ENCODE measurements around the gene MCTP1. TPM values are rescaled to one million over a fixed set of nuclear protein-coding genes. Genes with fewer than 3 reads are reported as not detected.

Gene MCTP1
- total RNA-seq, 3 donors from 2014 or later: 22.8 to 57.8 (median 24.3) TPM

DNA sequence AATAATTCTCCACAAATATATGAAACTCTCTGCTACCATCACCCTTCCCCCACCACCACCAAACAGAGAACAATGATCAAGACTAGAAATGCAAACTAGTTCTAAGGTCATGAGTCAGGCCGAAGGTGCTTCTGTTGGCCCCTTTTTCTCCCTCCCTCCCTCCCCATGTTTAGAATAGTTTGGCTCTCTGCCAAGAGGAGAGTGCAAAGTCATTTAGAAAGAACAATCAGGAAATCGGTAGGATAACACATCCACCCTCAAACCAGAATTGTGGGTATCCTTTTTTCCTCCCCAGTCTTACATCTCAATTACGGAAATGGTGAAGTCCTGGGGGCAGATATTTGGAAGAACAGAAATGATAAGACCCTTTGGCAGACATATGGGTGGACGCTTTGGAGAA lies 496.4 kb downstream of the MCTP1 start:
- Histone ChIP-seq H3K4me3 (no peak overlapping the region), H3K9me3 (no peaks in the 10 kb centered on the region), H3K36me3 (no peaks in the 10 kb centered on the region), H3K4me1 (no peaks in the 10 kb centered on the region), H3K27me3 (no peaks in the 10 kb centered on the region), H3K27ac (no peak overlapping the region)
- intact Hi-C loops (cut with DNase I; ENCODE audit: low total_unique reads): no loop called here
- no peak for DNase-seq (ENCODE audit: low spot score in 2 of 2)
- TF ChIP-seq, protein P1, sequence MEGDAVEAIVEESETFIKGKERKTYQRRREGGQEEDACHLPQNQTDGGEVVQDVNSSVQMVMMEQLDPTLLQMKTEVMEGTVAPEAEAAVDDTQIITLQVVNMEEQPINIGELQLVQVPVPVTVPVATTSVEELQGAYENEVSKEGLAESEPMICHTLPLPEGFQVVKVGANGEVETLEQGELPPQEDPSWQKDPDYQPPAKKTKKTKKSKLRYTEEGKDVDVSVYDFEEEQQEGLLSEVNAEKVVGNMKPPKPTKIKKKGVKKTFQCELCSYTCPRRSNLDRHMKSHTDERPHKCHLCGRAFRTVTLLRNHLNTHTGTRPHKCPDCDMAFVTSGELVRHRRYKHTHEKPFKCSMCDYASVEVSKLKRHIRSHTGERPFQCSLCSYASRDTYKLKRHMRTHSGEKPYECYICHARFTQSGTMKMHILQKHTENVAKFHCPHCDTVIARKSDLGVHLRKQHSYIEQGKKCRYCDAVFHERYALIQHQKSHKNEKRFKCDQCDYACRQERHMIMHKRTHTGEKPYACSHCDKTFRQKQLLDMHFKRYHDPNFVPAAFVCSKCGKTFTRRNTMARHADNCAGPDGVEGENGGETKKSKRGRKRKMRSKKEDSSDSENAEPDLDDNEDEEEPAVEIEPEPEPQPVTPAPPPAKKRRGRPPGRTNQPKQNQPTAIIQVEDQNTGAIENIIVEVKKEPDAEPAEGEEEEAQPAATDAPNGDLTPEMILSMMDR (IDR thresholded peaks at IDR 0.05): no peak
- TF ChIP-seq POLR2AphosphoS5 (IDR thresholded peaks at IDR 0.05) (no peak), POLR2A (IDR thresholded peaks at IDR 0.05) (no peak)

DNA sequence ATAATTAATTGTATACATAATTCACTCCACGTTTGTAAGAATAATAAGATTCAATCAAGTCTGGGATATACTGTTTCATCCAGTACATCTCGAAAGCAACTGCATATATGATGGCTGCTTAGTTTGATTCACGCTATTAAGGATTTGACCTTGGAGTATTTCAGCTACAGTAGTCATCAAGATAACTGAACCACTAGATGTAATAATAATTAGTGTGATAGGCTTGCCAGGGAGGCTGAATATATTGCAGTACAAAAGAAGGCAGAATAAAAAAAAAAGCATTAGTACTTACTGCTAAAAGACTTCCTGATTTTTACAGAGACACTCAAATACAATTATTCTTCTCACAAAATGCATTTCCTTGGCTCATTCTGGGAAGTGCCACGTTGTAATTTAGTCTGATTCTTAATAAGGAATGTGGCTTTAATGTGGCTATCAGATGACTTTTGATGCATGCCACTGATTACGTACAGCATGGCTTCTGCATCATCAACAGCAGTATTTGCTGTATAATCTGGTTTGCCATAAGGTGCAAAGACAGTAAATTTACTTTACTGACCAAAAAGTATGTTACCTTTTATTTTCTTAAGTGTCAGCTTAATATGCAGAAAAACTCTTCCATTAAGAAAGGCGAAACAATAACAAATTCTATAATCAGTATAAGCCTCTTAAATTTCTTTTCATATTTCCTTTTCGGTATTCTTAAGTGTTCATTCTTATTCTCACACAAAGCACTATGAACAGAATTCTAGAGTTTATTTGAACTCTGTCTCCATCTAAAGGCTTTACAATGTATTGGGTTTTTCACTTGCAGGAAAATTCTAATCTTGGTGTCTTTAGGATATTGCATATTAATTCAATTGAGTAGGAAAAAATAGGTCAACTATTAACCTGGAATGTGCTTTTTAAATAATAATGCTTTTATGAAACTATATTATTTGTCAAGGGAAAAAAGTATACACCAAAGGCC lies 500.1 kb downstream of the MCTP1 start:
- Histone ChIP-seq H3K9me3 (no peaks in the 10 kb centered on the region), H3K27me3 (no peaks in the 10 kb centered on the region), H3K27ac (no peak overlapping the region), H3K4me1 (no peaks in the 10 kb centered on the region), H3K36me3 (no peaks in the 10 kb centered on the region), H3K4me3 (no peak overlapping the region)
- no peak for DNase-seq (ENCODE audit: low spot score in 2 of 2)
- intact Hi-C loops (cut with DNase I; ENCODE audit: low total_unique reads): no loop called here
- no peak for TF ChIP-seq POLR2AphosphoS5 (IDR thresholded peaks at IDR 0.05)
- TF ChIP-seq POLR2A (IDR thresholded peaks at IDR 0.05): no peak
- TF ChIP-seq, protein P1 (IDR thresholded peaks at IDR 0.05): no peak

DNA sequence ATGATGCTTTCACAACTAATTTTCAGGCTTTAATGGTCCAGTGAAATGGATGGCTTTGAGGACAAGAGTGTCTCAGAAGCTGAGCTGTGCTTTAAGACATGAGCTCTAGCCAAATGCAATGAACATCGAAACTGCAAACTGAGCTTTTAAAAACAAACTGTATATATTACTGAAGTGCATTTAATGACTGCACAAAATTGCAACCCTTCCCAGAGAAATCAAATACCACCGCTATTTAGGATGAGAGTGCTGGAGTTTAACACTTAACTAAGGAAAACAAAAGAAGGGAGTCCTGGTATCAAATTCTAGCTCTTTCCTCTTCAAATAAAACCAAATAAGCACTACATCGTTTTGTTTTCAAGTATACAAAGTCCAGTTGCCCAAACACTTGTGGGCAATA lies 502.5 kb downstream of the MCTP1 start:
- no peak for TF ChIP-seq POLR2AphosphoS5 (IDR thresholded peaks at IDR 0.05)
- TF ChIP-seq, protein P1 (IDR thresholded peaks at IDR 0.05): no peak
- TF ChIP-seq POLR2A (IDR thresholded peaks at IDR 0.05): no peak
- no peaks in the 10 kb centered on the region for H3K4me1 ChIP-seq
- H3K9me3 ChIP-seq: no peaks in the 10 kb centered on the region
- no peak overlapping the region for H3K27ac ChIP-seq
- H3K27me3 ChIP-seq: no peaks in the 10 kb centered on the region
- no peak overlapping the region for H3K4me3 ChIP-seq
- DNase-seq (ENCODE audit: low spot score in 2 of 2): no peak
- intact Hi-C loops (cut with DNase I; ENCODE audit: low total_unique reads): no loop called here
- H3K36me3 ChIP-seq: no peaks in the 10 kb centered on the region

DNA sequence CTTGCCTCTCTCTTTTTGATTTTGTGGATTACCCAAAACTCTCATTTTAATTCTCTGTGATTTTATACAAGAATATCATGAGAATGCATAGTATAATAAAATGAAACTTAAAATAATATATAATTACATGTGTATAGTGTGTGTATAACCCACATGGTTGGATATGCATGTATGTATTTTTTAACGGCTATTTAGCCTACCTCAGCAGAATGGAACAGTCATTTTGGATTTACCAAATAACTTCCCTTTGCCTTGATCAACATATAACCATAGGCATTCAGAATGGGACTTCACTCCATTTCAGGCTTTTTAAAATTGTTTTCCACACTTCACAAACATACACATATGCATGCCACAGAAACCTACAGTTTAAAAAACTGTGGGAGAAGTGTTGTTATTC lies 505.2 kb downstream of the MCTP1 start:
- no peaks in the 10 kb centered on the region for H3K9me3 ChIP-seq
- H3K27ac ChIP-seq: no peak overlapping the region
- H3K27me3 ChIP-seq: no peaks in the 10 kb centered on the region
- intact Hi-C loops (cut with DNase I; ENCODE audit: low total_unique reads): loop anchor here (10.0 kb wide), 1 partner anchor 295 kb away; no protein-coding TSS in a partner anchor
- H3K36me3 ChIP-seq: no peaks in the 10 kb centered on the region
- H3K4me1 ChIP-seq: no peaks in the 10 kb centered on the region
- DNase-seq (ENCODE audit: low spot score in 2 of 2): no peak
- TF ChIP-seq POLR2AphosphoS5 (IDR thresholded peaks at IDR 0.05) (no peak), POLR2A (IDR thresholded peaks at IDR 0.05) (no peak)
- TF ChIP-seq, protein P1 (IDR thresholded peaks at IDR 0.05): no peak
- H3K4me3 ChIP-seq: no peak overlapping the region

DNA sequence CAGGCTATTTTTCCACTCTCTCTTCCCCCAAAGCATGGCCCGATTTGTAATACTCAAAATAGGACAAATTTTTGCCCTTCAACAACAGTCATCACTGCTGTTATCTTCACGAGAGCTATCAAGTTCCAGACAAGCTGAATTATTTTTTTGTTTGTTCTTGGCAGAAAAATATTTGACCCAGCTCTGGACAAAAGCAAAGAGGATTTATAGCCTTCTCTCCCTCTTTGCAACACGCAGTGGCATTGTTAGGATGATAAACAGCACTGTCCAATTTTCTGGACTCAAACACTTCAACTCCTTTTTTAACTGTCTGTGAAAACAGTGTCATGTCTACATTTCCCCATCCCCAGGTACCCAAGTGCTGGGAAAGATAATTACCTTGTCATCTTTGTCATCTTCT lies 506.2 kb downstream of the MCTP1 start:
- H3K4me3 ChIP-seq: no peak overlapping the region
- H3K36me3 ChIP-seq: no peaks in the 10 kb centered on the region
- intact Hi-C loops (cut with DNase I; ENCODE audit: low total_unique reads): loop anchor here (10.0 kb wide), 1 partner anchor 296 kb away; no protein-coding TSS in a partner anchor
- H3K27me3 ChIP-seq: no peaks in the 10 kb centered on the region
- TF ChIP-seq, protein P1 (IDR thresholded peaks at IDR 0.05): no peak
- H3K27ac ChIP-seq: no peak overlapping the region
- no peak for DNase-seq (ENCODE audit: low spot score in 2 of 2)
- no peaks in the 10 kb centered on the region for H3K9me3 ChIP-seq
- H3K4me1 ChIP-seq: no peaks in the 10 kb centered on the region

Data from breast epithelium (tissue), 4 donors.